GM23338 (cell line): Measurements from ENCODE around the gene GMPPA. TPM values are rescaled to one million over a fixed set of nuclear protein-coding genes. Genes with fewer than 3 reads are reported as not detected.

Source experiments
- ATAC-seq: fragments of 200-7000 bp; cut with Tn5 transposase; 3 replicates; pipeline ENCODE4 v1.9.1; 2020
- DNase-seq: peaks from one replicate; pipeline ENCODE4 v3.0.0-alpha.2; 2015; ENCODE audit warnings: low spot score
- H2AFZ ChIP-seq: fragments of 200-600 bp; sonication (generic); 2 replicates; pipeline ENCODE4 v1.8.0; 2016; ENCODE audit warnings: antibody characterized with exemption, mild to moderate bottlenecking, moderate library complexity
- H3F3A ChIP-seq: fragments of 200-600 bp; sonication (generic); replicated peaks from 2 replicates; pipeline ENCODE4 v1.8.0; 2017; ENCODE audit warnings: antibody characterized with exemption, mixed run types, low read depth
- H3K27ac ChIP-seq: fragments of 200-600 bp; sonication (generic); 2 replicates; pipeline ENCODE4 v1.6.1; 2016; ENCODE audit warnings: low read depth
- H3K27me3 ChIP-seq: fragments of 200-600 bp; sonication (generic); 2 replicates; pipeline ENCODE4 v1.8.0; 2016; ENCODE audit warnings: mild to moderate bottlenecking, mixed run types, moderate library complexity; ENCODE audit not compliant: insufficient read depth
- H3K36me3 ChIP-seq: fragments of 200-600 bp; sonication (generic); 2 replicates; pipeline ENCODE4 v1.8.0; 2016; ENCODE audit warnings: mild to moderate bottlenecking; ENCODE audit not compliant: insufficient read depth
- H3K4me1 ChIP-seq: fragments of 200-600 bp; sonication (generic); 2 replicates; pipeline ENCODE4 v1.8.0; 2016; ENCODE audit warnings: mild to moderate bottlenecking, moderate library complexity; ENCODE audit not compliant: insufficient read depth
- H3K4me2 ChIP-seq: fragments of 200-600 bp; sonication (generic); 2 replicates; pipeline ENCODE4 v1.7.1; 2017; ENCODE audit warnings: mixed run types
- H3K4me3 ChIP-seq: fragments of 200-600 bp; sonication (generic); 2 replicates; pipeline ENCODE4 v1.6.1; 2016; ENCODE audit warnings: mixed run types
- H3K79me2 ChIP-seq: fragments of 200-600 bp; sonication (generic); replicated peaks from 2 replicates; pipeline ENCODE4 v1.8.0; 2017; ENCODE audit warnings: mild to moderate bottlenecking; ENCODE audit not compliant: insufficient read depth
- H3K9me2 ChIP-seq: fragments of 200-600 bp; sonication (generic); 2 replicates; pipeline ENCODE4 v1.8.0; 2017; ENCODE audit not compliant: insufficient read depth
- H4K20me1 ChIP-seq: fragments of 200-600 bp; sonication (generic); replicated peaks from 2 replicates; pipeline ENCODE4 v1.8.0; 2017; ENCODE audit warnings: mild to moderate bottlenecking; ENCODE audit not compliant: insufficient read depth
- H3K27ac Mint-ChIP-seq: 2 replicates; pipeline ENCODE4 v1.8.0; 2020; ENCODE audit warnings: inconsistent platforms, mild to moderate bottlenecking, moderate library complexity, mixed read lengths
- H3K27me3 Mint-ChIP-seq: 3 replicates; pipeline ENCODE4 v1.8.0; 2022; ENCODE audit warnings: low read depth, mild to moderate bottlenecking, moderate library complexity, mixed read lengths, inconsistent platforms; ENCODE audit not compliant: insufficient read depth, poor library complexity
- H3K36me3 Mint-ChIP-seq: 3 replicates; pipeline ENCODE4 v1.8.0; 2021; ENCODE audit warnings: low read depth, mild to moderate bottlenecking, inconsistent platforms, moderate library complexity, mixed read lengths
- H3K4me1 Mint-ChIP-seq: 3 replicates; pipeline ENCODE4 v1.8.0; 2020; ENCODE audit warnings: mild to moderate bottlenecking, inconsistent platforms, mixed read lengths
- H3K4me3 Mint-ChIP-seq: 3 replicates; pipeline ENCODE4 v1.8.0; 2021; ENCODE audit warnings: moderate library complexity, mild to moderate bottlenecking, inconsistent platforms, mixed read lengths
- H3K9me3 Mint-ChIP-seq: 3 replicates; pipeline ENCODE4 v1.8.0; 2020; ENCODE audit warnings: moderate library complexity, mild to moderate bottlenecking, inconsistent platforms, mixed read lengths
- CREB1 ChIP-seq: fragments of 250-450 bp; sonication (Bioruptor Pico); IDR thresholded peaks from 2 replicates; pipeline ENCODE4 v1.5.0; 2020; ENCODE audit warnings: low read depth, mild to moderate bottlenecking, moderate library complexity
- EZH2 ChIP-seq: fragments of 200-600 bp; sonication (generic); IDR thresholded peaks from one replicate; pipeline ENCODE4 v1.8.0; 2017; ENCODE audit warnings: antibody characterized with exemption, mild to moderate bottlenecking, low read depth; ENCODE audit not compliant: unreplicated experiment
- EZH2phosphoT487 ChIP-seq: fragments of 200-600 bp; sonication (generic); IDR thresholded peaks from one replicate; pipeline ENCODE4 v1.8.1; 2018; ENCODE audit warnings: antibody characterized with exemption; ENCODE audit not compliant: unreplicated experiment
- JUNB ChIP-seq: IDR thresholded peaks from one replicate; pipeline ENCODE4 v1.6.1; 2016; ENCODE audit warnings: antibody characterized with exemption; ENCODE audit not compliant: unreplicated experiment
- NANOG ChIP-seq: IDR thresholded peaks from 2 replicates; pipeline ENCODE4 v1.6.1; 2016; ENCODE audit warnings: antibody characterized with exemption, borderline replicate concordance
- POLR2AphosphoS5 ChIP-seq: IDR thresholded peaks from 2 replicates; pipeline ENCODE4 v1.6.1; 2016; ENCODE audit warnings: antibody characterized with exemption, low read depth
- STAT1 ChIP-seq: IDR thresholded peaks from one replicate; pipeline ENCODE4 v1.6.1; 2016; ENCODE audit warnings: antibody characterized with exemption; ENCODE audit not compliant: unreplicated experiment
- ZNF331 ChIP-seq: fragments of 250-450 bp; sonication (Bioruptor Pico); IDR thresholded peaks from 2 replicates; pipeline ENCODE4 v1.5.0; 2020; ENCODE audit warnings: low read depth, mild to moderate bottlenecking, moderate library complexity
- polyA plus RNA-seq: library from polyadenylated mRNA; unstranded; fragments of >200 nt; fragmentation: Nextera tagmentation; extraction: Ambion mirVana; gene quantifications from 2 replicates; pipeline ENCODE4 v1.2.1, GENCODE V29; 2016
- total RNA-seq: library from RNA; depleted of rRNA; stranded (reverse); fragments of >200 nt; shearing (Covaris generic); gene quantifications from 2 replicates; pipeline ENCODE4 v1.2.3, GENCODE V29; 2014
- TF ChIP-seq, protein P1 (sequence below): fragments of 250-450 bp; sonication (Bioruptor Pico); IDR thresholded peaks from 2 replicates; pipeline ENCODE4 v1.5.0; 2020; ENCODE audit warnings: mild to moderate bottlenecking, moderate library complexity
- TF ChIP-seq, protein P2 (sequence below), 2 experiments: fragments of 200-600 bp in 1 of 2; sonication (generic) in 1 of 2; conservative IDR thresholded peaks; 2 replicates each; pipeline versions ENCODE4 v1.5.1 to v1.6.1; 2016 to 2017; ENCODE audit warnings: antibody characterized with exemption in 2 of 2, low read depth in 2 of 2, mild to moderate bottlenecking in 2 of 2, moderate library complexity in 1 of 2
- TF ChIP-seq, protein P3 (sequence below): IDR thresholded peaks from 2 replicates; pipeline ENCODE4 v1.6.1; 2016; ENCODE audit warnings: antibody characterized with exemption

Gene GMPPA
- total and polyA plus RNA-seq, 2 experiments from 2014 or later: 27.0 to 33.8 TPM

DNA sequence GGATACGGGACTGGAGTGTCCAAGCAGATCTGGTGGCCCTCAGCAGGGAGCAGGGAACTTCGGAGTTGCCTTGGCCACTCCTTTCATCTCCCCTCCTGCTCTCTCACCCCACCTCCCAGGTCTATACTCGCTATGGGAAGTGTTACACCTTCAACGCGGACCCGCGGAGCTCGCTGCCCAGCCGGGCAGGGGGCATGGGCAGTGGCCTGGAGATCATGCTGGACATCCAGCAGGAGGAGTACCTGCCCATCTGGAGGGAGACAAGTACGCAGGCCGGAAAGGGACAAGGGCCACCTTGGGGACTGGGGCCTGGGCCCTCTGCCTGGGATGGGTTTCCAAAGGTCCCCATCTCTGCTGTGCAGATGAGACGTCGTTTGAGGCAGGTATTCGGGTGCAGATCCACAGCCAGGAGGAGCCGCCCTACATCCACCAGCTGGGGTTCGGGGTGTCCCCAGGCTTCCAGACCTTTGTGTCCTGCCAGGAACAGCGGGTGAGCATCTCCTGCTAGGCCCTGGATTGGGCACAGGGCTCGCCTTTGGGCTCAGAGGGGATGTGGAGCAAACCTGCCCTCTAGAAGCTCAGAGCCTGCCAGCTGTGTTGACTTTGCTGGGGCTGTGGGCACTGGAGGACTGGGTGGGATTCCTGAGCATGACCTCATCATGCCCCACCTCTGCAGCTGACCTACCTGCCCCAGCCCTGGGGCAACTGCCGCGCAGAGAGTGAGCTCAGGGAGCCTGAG is 33.1 kb downstream of the GMPPA start:
- no peaks in the 10 kb centered on the region for H4K20me1 ChIP-seq
- no peak overlapping the region for H3K4me2 ChIP-seq
- Mint-ChIP-seq H3K4me1 (peaks cover 27% of the 10 kb centered on the region), H3K9me3 (no peaks in the 10 kb centered on the region), H3K36me3 (no peaks in the 10 kb centered on the region), H3K27me3 (peaks cover 44% of the 10 kb centered on the region), H3K4me3 (no peak overlapping the region), H3K27ac (no peak overlapping the region)
- DNase-seq (no peak), ATAC-seq (no peak)
- H3K27ac ChIP-seq: no peak overlapping the region
- H3K27me3 ChIP-seq: peaks cover 29% of the 10 kb centered on the region
- peaks cover 10% of the 10 kb centered on the region for H3K4me1 ChIP-seq
- TF ChIP-seq CREB1 (no peak), EZH2phosphoT487 (no peak)
- no peak overlapping the region for H3K4me3 ChIP-seq
- no peaks in the 10 kb centered on the region for H3K79me2 ChIP-seq
- H3K36me3 ChIP-seq: no peaks in the 10 kb centered on the region; the same call in 1 of the 2 replicates
- H3K9me2 ChIP-seq: no peaks in the 10 kb centered on the region
- no peak overlapping the region for H2AFZ ChIP-seq
- H3F3A ChIP-seq: no peaks in the 10 kb centered on the region

DNA sequence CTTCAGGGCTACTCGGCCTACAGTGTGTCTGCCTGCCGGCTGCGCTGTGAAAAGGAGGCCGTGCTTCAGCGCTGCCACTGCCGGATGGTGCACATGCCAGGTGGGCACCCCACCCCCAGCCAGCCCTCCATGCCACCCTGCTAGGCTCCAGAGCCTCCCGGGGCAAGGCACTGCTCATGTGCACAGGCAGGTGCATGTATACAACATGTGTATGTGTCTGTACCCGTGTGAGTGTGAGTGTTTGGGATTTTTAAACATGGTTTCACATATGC is 33.6 kb downstream of the GMPPA start:
- no peak overlapping the region for H3K4me3 ChIP-seq
- ATAC-seq (no peak), DNase-seq (no peak)
- H2AFZ ChIP-seq: no peak overlapping the region
- no peaks in the 10 kb centered on the region for H3K36me3 Mint-ChIP-seq
- H3K27me3 ChIP-seq: peaks cover 27% of the 10 kb centered on the region
- H3K79me2 ChIP-seq: no peaks in the 10 kb centered on the region
- no peak overlapping the region for H3K4me3 Mint-ChIP-seq
- no peaks in the 10 kb centered on the region for H3K9me2 ChIP-seq
- H3F3A ChIP-seq: no peaks in the 10 kb centered on the region
- no peak overlapping the region for H3K27ac Mint-ChIP-seq
- no peak overlapping the region for H3K27ac ChIP-seq
- peaks cover 28% of the 10 kb centered on the region for H3K4me1 Mint-ChIP-seq
- H3K4me2 ChIP-seq: no peak overlapping the region
- peaks cover 47% of the 10 kb centered on the region for H3K27me3 Mint-ChIP-seq
- no peaks in the 10 kb centered on the region for H3K9me3 Mint-ChIP-seq
- no peaks in the 10 kb centered on the region; the same call in 1 of the 2 replicates for H3K36me3 ChIP-seq
- peaks cover 15% of the 10 kb centered on the region for H3K4me1 ChIP-seq
- H4K20me1 ChIP-seq: no peaks in the 10 kb centered on the region
- no peak for TF ChIP-seq STAT1
- TF ChIP-seq POLR2AphosphoS5: no peak
- TF ChIP-seq, protein P1, sequence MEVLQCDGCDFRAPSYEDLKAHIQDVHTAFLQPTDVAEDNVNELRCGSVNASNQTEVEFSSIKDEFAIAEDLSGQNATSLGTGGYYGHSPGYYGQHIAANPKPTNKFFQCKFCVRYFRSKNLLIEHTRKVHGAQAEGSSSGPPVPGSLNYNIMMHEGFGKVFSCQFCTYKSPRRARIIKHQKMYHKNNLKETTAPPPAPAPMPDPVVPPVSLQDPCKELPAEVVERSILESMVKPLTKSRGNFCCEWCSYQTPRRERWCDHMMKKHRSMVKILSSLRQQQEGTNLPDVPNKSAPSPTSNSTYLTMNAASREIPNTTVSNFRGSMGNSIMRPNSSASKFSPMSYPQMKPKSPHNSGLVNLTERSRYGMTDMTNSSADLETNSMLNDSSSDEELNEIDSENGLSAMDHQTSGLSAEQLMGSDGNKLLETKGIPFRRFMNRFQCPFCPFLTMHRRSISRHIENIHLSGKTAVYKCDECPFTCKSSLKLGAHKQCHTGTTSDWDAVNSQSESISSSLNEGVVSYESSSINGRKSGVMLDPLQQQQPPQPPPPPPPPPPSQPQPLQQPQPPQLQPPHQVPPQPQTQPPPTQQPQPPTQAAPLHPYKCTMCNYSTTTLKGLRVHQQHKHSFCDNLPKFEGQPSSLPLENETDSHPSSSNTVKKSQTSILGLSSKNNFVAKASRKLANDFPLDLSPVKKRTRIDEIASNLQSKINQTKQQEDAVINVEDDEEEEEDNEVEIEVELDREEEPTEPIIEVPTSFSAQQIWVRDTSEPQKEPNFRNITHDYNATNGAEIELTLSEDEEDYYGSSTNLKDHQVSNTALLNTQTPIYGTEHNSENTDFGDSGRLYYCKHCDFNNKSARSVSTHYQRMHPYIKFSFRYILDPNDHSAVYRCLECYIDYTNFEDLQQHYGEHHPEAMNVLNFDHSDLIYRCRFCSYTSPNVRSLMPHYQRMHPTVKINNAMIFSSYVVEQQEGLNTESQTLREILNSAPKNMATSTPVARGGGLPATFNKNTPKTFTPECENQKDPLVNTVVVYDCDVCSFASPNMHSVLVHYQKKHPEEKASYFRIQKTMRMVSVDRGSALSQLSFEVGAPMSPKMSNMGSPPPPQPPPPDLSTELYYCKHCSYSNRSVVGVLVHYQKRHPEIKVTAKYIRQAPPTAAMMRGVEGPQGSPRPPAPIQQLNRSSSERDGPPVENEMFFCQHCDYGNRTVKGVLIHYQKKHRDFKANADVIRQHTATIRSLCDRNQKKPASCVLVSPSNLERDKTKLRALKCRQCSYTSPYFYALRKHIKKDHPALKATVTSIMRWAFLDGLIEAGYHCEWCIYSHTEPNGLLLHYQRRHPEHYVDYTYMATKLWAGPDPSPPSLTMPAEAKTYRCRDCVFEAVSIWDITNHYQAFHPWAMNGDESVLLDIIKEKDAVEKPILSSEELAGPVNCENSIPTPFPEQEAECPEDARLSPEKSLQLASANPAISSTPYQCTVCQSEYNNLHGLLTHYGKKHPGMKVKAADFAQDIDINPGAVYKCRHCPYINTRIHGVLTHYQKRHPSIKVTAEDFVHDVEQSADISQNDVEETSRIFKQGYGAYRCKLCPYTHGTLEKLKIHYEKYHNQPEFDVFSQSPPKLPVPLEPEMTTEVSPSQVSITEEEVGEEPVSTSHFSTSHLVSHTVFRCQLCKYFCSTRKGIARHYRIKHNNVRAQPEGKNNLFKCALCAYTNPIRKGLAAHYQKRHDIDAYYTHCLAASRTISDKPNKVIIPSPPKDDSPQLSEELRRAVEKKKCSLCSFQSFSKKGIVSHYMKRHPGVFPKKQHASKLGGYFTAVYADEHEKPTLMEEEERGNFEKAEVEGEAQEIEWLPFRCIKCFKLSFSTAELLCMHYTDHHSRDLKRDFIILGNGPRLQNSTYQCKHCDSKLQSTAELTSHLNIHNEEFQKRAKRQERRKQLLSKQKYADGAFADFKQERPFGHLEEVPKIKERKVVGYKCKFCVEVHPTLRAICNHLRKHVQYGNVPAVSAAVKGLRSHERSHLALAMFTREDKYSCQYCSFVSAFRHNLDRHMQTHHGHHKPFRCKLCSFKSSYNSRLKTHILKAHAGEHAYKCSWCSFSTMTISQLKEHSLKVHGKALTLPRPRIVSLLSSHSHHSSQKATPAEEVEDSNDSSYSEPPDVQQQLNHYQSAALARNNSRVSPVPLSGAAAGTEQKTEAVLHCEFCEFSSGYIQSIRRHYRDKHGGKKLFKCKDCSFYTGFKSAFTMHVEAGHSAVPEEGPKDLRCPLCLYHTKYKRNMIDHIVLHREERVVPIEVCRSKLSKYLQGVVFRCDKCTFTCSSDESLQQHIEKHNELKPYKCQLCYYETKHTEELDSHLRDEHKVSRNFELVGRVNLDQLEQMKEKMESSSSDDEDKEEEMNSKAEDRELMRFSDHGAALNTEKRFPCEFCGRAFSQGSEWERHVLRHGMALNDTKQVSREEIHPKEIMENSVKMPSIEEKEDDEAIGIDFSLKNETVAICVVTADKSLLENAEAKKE (CRISPR knock-in tag): no peak
- no peak for TF ChIP-seq NANOG
- no peak for TF ChIP-seq EZH2phosphoT487
- no peak for TF ChIP-seq JUNB
- no peak for TF ChIP-seq CREB1
- no peak for TF ChIP-seq ZNF331 (CRISPR knock-in tag)
- TF ChIP-seq EZH2: no peak
- TF ChIP-seq, protein P2, sequence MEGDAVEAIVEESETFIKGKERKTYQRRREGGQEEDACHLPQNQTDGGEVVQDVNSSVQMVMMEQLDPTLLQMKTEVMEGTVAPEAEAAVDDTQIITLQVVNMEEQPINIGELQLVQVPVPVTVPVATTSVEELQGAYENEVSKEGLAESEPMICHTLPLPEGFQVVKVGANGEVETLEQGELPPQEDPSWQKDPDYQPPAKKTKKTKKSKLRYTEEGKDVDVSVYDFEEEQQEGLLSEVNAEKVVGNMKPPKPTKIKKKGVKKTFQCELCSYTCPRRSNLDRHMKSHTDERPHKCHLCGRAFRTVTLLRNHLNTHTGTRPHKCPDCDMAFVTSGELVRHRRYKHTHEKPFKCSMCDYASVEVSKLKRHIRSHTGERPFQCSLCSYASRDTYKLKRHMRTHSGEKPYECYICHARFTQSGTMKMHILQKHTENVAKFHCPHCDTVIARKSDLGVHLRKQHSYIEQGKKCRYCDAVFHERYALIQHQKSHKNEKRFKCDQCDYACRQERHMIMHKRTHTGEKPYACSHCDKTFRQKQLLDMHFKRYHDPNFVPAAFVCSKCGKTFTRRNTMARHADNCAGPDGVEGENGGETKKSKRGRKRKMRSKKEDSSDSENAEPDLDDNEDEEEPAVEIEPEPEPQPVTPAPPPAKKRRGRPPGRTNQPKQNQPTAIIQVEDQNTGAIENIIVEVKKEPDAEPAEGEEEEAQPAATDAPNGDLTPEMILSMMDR (conservative IDR thresholded peaks at IDR 0.05; ENCODE audit: low read depth in 2 of 2): no peak
- TF ChIP-seq, protein P3, sequence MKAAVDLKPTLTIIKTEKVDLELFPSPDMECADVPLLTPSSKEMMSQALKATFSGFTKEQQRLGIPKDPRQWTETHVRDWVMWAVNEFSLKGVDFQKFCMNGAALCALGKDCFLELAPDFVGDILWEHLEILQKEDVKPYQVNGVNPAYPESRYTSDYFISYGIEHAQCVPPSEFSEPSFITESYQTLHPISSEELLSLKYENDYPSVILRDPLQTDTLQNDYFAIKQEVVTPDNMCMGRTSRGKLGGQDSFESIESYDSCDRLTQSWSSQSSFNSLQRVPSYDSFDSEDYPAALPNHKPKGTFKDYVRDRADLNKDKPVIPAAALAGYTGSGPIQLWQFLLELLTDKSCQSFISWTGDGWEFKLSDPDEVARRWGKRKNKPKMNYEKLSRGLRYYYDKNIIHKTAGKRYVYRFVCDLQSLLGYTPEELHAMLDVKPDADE: no peak
